Parathyroid adenoma (tissue), 2 donors: ENCODE measurements around the gene AMOTL1.

Experiments used
- H2AFZ ChIP-seq: fragments of 300-600 bp; sonication (generic); one replicate; pipeline ENCODE4 v1.7.0; 2017; ENCODE audit warnings: antibody characterized with exemption, mild to moderate bottlenecking
- H3K27ac ChIP-seq: fragments of 300-600 bp; sonication (generic); one replicate; pipeline ENCODE4 v1.7.0; 2017
- H3K27me3 ChIP-seq: fragments of 300-600 bp; sonication (generic); one replicate; pipeline ENCODE4 v1.7.0; 2017; ENCODE audit warnings: low read length; ENCODE audit not compliant: control insufficient read depth, insufficient read depth
- H3K36me3 ChIP-seq: fragments of 300-600 bp; sonication (generic); one replicate; pipeline ENCODE4 v1.7.0; 2017; ENCODE audit warnings: low read length; ENCODE audit not compliant: control insufficient read depth, insufficient read depth
- H3K4me1 ChIP-seq: fragments of 300-600 bp; sonication (generic); one replicate; pipeline ENCODE4 v1.7.0; 2017; ENCODE audit warnings: control low read depth
- H3K4me2 ChIP-seq: fragments of 300-600 bp; sonication (generic); one replicate; pipeline ENCODE4 v1.7.0; 2017; ENCODE audit warnings: low read length
- H3K4me3 ChIP-seq: fragments of 300-600 bp; sonication (generic); one replicate; pipeline ENCODE4 v1.7.0; 2017; ENCODE audit warnings: low read depth, low read length
- H3K79me2 ChIP-seq: fragments of 300-600 bp; sonication (generic); one replicate; pipeline ENCODE4 v1.7.0; 2017; ENCODE audit warnings: control low read depth
- H3K9ac ChIP-seq: fragments of 300-600 bp; sonication (generic); one replicate; pipeline ENCODE4 v1.7.0; 2017; ENCODE audit warnings: mild to moderate bottlenecking
- H3K9me3 ChIP-seq: fragments of 300-600 bp; sonication (generic); one replicate; pipeline ENCODE4 v1.7.0; 2017; ENCODE audit warnings: low read length; ENCODE audit not compliant: control insufficient read depth
- TF ChIP-seq, protein P1 (sequence below): fragments of 300-600 bp; sonication (generic); IDR thresholded peaks from one replicate; pipeline ENCODE4 v1.7.0; 2017; ENCODE audit warnings: antibody characterized with exemption, mild to moderate bottlenecking
- donor health status: primary hyperparathyroidism.

Gene AMOTL1

DNA sequence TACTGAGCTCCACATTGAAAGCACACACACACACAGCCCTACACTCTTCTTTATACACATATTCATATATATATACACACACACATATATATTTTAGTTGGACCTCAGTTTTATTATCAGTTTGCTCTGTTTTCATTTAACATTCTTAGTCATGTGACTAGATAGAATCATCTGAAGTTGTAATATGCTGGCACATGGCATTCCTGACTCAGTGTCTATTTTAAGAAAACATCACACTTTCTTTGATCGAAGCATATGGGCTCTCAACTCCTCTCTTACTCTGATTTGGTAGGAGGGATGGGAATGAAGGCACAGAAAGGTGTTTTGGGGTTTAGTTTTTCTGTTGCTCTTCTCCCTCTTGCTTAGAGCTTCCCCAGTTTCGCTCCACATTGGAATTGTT is 24.8 kb downstream of the AMOTL1 start:
- Histone ChIP-seq H3K9me3 (no peaks in the 10 kb centered on the region), H3K79me2 (peaks cover 3% of the 10 kb centered on the region), H3K9ac (no peak overlapping the region), H3K27me3 (no peaks in the 10 kb centered on the region), H3K4me1 (peaks cover 8% of the 10 kb centered on the region), H2AFZ (no peak overlapping the region), H3K4me2 (no peak overlapping the region), H3K36me3 (no peaks in the 10 kb centered on the region), H3K4me3 (no peak overlapping the region), H3K27ac (no peak overlapping the region)
- TF ChIP-seq, protein P1, sequence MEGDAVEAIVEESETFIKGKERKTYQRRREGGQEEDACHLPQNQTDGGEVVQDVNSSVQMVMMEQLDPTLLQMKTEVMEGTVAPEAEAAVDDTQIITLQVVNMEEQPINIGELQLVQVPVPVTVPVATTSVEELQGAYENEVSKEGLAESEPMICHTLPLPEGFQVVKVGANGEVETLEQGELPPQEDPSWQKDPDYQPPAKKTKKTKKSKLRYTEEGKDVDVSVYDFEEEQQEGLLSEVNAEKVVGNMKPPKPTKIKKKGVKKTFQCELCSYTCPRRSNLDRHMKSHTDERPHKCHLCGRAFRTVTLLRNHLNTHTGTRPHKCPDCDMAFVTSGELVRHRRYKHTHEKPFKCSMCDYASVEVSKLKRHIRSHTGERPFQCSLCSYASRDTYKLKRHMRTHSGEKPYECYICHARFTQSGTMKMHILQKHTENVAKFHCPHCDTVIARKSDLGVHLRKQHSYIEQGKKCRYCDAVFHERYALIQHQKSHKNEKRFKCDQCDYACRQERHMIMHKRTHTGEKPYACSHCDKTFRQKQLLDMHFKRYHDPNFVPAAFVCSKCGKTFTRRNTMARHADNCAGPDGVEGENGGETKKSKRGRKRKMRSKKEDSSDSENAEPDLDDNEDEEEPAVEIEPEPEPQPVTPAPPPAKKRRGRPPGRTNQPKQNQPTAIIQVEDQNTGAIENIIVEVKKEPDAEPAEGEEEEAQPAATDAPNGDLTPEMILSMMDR = no peak

DNA sequence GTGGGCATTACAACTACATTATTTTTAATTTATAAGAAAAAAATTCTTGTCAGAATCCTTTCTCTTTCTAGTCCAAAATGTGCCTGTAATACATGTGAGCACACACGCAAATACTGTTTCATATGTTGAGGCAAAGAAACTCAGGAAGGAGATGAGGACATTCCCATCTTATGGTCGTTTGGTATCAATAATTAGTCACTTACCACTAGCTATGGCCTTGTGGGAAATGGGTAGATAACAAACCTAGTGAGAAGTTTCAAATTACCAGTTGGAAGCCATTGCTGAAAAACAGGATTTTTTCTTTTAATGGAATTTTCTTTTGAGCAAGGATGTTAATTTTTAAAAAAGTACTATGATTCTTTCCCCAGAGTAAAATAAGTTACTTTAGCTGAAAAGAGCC is 25.7 kb downstream of the AMOTL1 start:
- no peak overlapping the region for H2AFZ ChIP-seq
- no peaks in the 10 kb centered on the region for H3K9me3 ChIP-seq
- no peaks in the 10 kb centered on the region for H3K36me3 ChIP-seq
- TF ChIP-seq, protein P1 = no peak
- no peak overlapping the region for H3K4me2 ChIP-seq
- H3K4me3 ChIP-seq = no peak overlapping the region
- no peak overlapping the region for H3K9ac ChIP-seq
- H3K79me2 ChIP-seq = peaks cover 7% of the 10 kb centered on the region
- no peak overlapping the region for H3K27ac ChIP-seq
- peaks cover 3% of the 10 kb centered on the region for H3K4me1 ChIP-seq
- no peaks in the 10 kb centered on the region for H3K27me3 ChIP-seq

DNA sequence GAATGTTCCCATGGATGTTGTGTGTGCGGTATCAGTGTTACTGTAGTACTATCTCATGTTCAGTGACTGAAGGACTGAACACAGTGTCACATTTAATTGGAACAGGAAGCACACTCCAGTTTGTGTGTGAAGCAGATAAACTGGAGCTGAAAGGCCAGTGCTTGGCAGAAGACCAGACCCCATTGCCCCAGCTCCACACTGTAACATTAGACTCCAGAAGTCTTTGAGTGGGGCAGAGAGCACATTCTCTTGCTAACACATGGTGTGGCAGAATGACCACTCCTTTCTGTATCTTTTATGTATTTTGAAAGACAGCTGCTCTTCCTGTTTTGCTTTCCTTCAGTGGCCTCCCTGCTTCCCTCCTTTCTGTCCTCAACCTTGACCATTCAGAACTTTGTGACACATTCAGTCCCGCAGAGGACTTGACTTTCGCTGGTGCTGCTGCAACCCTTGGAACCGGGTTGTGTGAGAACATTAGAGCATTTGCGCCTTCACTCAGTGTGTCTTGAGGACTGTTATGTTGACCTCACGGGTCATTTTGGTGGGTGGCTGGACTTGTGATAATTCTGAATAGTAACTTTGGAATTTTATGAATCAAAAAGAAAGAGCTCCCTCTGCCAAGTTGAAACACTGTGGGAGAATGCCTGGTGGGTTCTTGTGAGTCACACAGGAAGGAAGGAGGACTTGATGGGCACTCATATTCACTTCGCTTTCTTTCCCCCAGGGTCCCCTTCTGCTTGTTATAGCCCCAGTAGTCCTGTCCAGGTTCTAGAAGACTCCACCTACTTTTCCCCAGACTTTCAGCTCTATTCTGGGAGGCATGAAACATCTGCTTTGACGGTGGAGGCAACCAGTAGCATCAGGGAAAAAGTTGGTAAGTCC is 26.4 kb downstream of the AMOTL1 start:
- Histone ChIP-seq H3K4me2 (no peak overlapping the region), H3K27ac (no peak overlapping the region), H3K9me3 (no peaks in the 10 kb centered on the region), H3K4me3 (no peak overlapping the region), H3K27me3 (no peaks in the 10 kb centered on the region), H3K36me3 (no peaks in the 10 kb centered on the region), H3K79me2 (peaks cover 7% of the 10 kb centered on the region), H3K4me1 (peaks cover 3% of the 10 kb centered on the region), H2AFZ (no peak overlapping the region), H3K9ac (no peak overlapping the region)
- TF ChIP-seq, protein P1 = no peak

DNA sequence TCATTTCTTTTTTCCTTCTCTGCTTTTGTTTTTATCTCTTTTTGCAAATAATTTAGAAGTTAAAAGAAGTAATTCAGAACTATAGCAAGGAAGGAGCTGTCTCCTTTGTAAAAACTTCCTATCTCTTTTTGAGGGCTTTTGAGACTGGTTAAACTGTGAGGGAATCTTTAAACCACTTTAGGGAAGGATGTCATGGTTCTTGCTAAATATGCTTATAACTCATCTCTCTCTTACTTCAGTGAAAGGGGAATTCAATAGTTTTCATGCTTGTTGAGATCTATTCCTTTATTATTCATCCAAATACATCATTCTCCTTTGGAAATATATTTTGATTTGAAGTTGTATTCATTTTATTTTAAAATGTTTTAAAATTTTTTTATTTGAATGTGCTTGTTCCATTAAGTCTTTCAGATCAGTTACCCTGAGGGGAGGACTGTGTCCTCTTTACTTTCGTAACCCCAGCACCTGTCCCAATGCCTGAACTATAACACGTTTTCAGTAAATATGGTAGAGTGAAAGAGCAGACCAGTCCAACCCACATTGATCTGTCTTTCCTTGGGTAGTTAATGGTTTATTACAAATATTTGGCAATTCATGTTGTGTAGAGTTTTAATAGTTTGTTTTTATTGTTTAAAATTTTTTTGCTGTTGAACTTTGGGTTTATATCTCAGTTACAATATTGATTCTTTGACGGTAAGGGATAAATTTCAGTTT is 27.5 kb downstream of the AMOTL1 start:
- Histone ChIP-seq H3K4me3 (no peak overlapping the region), H3K79me2 (peaks cover 7% of the 10 kb centered on the region), H3K27ac (no peak overlapping the region), H3K36me3 (no peaks in the 10 kb centered on the region), H3K4me2 (no peak overlapping the region), H3K9ac (no peak overlapping the region), H2AFZ (no peak overlapping the region), H3K27me3 (no peaks in the 10 kb centered on the region), H3K4me1 (no peaks in the 10 kb centered on the region), H3K9me3 (no peaks in the 10 kb centered on the region)
- TF ChIP-seq, protein P1 = no peak
